ENCODE results near the gene MAPK13.

Gene MAPK13

GRCh38 chr6:36160147-36160760, 29.9 kb downstream of the MAPK13 start:
- no peak for DNase-seq

GRCh38 chr6:36169023-36170007, 39.0 kb downstream of the MAPK13 start:
- DNase-seq: no peak

GRCh38 chr6:36170704-36171103, 40.4 kb downstream of the MAPK13 start:
- no peak for DNase-seq

GRCh38 chr6:36171573-36171972, 41.3 kb downstream of the MAPK13 start:
- DNase-seq: no peak

GRCh38 chr6:36177166-36177565, 46.9 kb downstream of the MAPK13 start:
- DNase-seq: no peak

GRCh38 chr6:36178544-36178943, 48.2 kb downstream of the MAPK13 start:
- no peak for DNase-seq

- no peak for DNase-seq
These were observed 49.8 kb downstream of the MAPK13 start for GRCh38 chr6:36180126-36180525.

GRCh38 chr6:36184311-36184710, 54.0 kb downstream of the MAPK13 start:
- no peak for DNase-seq

- no peak for DNase-seq
These were observed 55.9 kb downstream of the MAPK13 start for GRCh38 chr6:36186199-36186598.

- DNase-seq: no peak
These were observed 57.1 kb downstream of the MAPK13 start for GRCh38 chr6:36187446-36187845.
